Endothelial cell of umbilical vein (primary cell): ENCODE measurements around the gene SMURF2. TPM values are rescaled to one million over a fixed set of nuclear protein-coding genes. Genes with fewer than 3 reads are reported as not detected.

Experiments
- BruUV-seq: library from RNA; stranded (reverse); fragments of 400-500 nt; replicated peaks from 2 replicates; lab custom pipeline; 2021; lab: Mats Ljungman, UMichigan
- CTCF ChIA-PET: fragments of 300-600, 350-600 bp; sonication (Branson Sonifier 250); formaldehyde crosslinking; loops from one replicate; lab custom pipeline; 2021; ENCODE audit warnings: antibody characterized with exemption, inconsistent platforms; lab: Charles Lee
- POLR2A ChIA-PET: fragments of 300-600, 350-600 bp; sonication (Branson Sonifier 250); formaldehyde crosslinking; loops from one replicate; lab custom pipeline; 2021; ENCODE audit warnings: antibody characterized with exemption, inconsistent platforms; lab: Charles Lee
- DNase-seq: peaks from one replicate; pipeline ENCODE4 v3.0.0-alpha.2; 2011; ENCODE audit warnings: low read depth, low spot score
- FAIRE-seq: peaks from 2 replicates; lab custom pipeline; 2011; peaks lifted over from hg19 to GRCh38; lab: Jason Lieb, UNC
- H2AFZ ChIP-seq: 2 replicates; pipeline ENCODE4 v1.6.0; 2012; ENCODE audit warnings: low read depth, low read length, control low read depth, inconsistent platforms
- H3K27ac ChIP-seq: 2 replicates; pipeline ENCODE4 v1.5.1; 2011; ENCODE audit warnings: low read depth, mild to moderate bottlenecking, control low read depth, low read length, moderate library complexity; ENCODE audit not compliant: insufficient read depth
- H3K27me3 ChIP-seq, 2 experiments: 2 replicates each; pipeline versions ENCODE4 v1.6.0 to v1.6.1; 2011; ENCODE audit warnings: low read length in 2 of 2, mixed read lengths in 1 of 2; ENCODE audit not compliant: control insufficient read depth in 2 of 2, insufficient read depth in 2 of 2
- H3K36me3 ChIP-seq, 2 experiments: 2 replicates in 1 of 2; 3 replicates in 1 of 2; pipeline ENCODE4 v1.5.1; 2011; ENCODE audit warnings: low read length in 2 of 2, mild to moderate bottlenecking in 1 of 2, moderate library complexity in 1 of 2; ENCODE audit not compliant: control insufficient read depth in 2 of 2, insufficient read depth in 2 of 2; ENCODE audit errors: extremely low read depth in 1 of 2
- H3K4me1 ChIP-seq: 3 replicates; pipeline ENCODE4 v1.5.1; 2011; ENCODE audit warnings: mild to moderate bottlenecking, low read length; ENCODE audit not compliant: control insufficient read depth, insufficient read depth; ENCODE audit errors: extremely low read depth
- H3K4me2 ChIP-seq: 2 replicates; pipeline ENCODE4 v1.6.1; 2011; ENCODE audit warnings: low read length, control low read depth, mixed read lengths; ENCODE audit not compliant: insufficient read depth
- H3K4me3 ChIP-seq, 3 experiments: fragments of 200-600 bp in 1 of 3; sonication (generic), shearing (Covaris generic) in 1 of 3; replicated peaks in 1 of 3; 2 replicates each; pipeline ENCODE4 v1.5.1; 2011 to 2016; ENCODE audit warnings: control low read depth in 3 of 3, low read length in 3 of 3, mild to moderate bottlenecking in 2 of 3, inconsistent platforms in 1 of 3, low read depth in 1 of 3, moderate library complexity in 1 of 3; ENCODE audit not compliant: insufficient read depth in 1 of 3
- H3K79me2 ChIP-seq: 2 replicates; pipeline ENCODE4 v1.6.0; 2012; ENCODE audit warnings: low read length, inconsistent platforms; ENCODE audit not compliant: control insufficient read depth, insufficient read depth
- H3K9ac ChIP-seq: replicated peaks from 2 replicates; pipeline ENCODE3; 2011; ENCODE audit warnings: low read length, control low read depth; ENCODE audit not compliant: insufficient read depth; ENCODE audit errors: extremely low read depth
- H3K9me1 ChIP-seq: replicated peaks from 3 replicates; pipeline ENCODE4 v1.6.0; 2011; ENCODE audit warnings: mild to moderate bottlenecking, low read length; ENCODE audit not compliant: control insufficient read depth, insufficient read depth; ENCODE audit errors: extremely low read depth
- H3K9me3 ChIP-seq: replicated peaks from 2 replicates; pipeline ENCODE4 v1.5.1; 2012; ENCODE audit warnings: low read length, inconsistent platforms; ENCODE audit not compliant: control insufficient read depth, insufficient read depth
- H4K20me1 ChIP-seq: replicated peaks from 2 replicates; pipeline ENCODE3; 2011; ENCODE audit warnings: mild to moderate bottlenecking, low read length; ENCODE audit not compliant: control insufficient read depth, insufficient read depth; ENCODE audit errors: extremely low read depth
- CTCF ChIP-seq, 2 donors: IDR thresholded peaks; 1 replicate in 1 of 2; 2 replicates in 1 of 2; pipeline ENCODE4 v1.5.1; 2011; ENCODE audit warnings: low read length in 2 of 2, mild to moderate bottlenecking in 2 of 2, moderate library complexity in 2 of 2, control low read depth in 1 of 2, inconsistent platforms in 1 of 2, low read depth in 1 of 2; ENCODE audit not compliant: insufficient read depth in 1 of 2; ENCODE audit errors: extremely low read depth in 1 of 2
- EZH2 ChIP-seq: IDR thresholded peaks from 2 replicates; pipeline ENCODE4 v1.6.1; 2012; ENCODE audit warnings: borderline replicate concordance, low read depth, mild to moderate bottlenecking, moderate library complexity, low read length, inconsistent platforms; ENCODE audit not compliant: severe bottlenecking
- FOS ChIP-seq: IDR thresholded peaks from 2 replicates; pipeline ENCODE4 v1.6.1; 2011; ENCODE audit warnings: mild to moderate bottlenecking, low read length, moderate library complexity, borderline replicate concordance; ENCODE audit not compliant: insufficient read depth
- GATA2 ChIP-seq: IDR thresholded peaks from 2 replicates; pipeline ENCODE4 v1.7.0; 2011; ENCODE audit warnings: low read depth, mild to moderate bottlenecking, moderate library complexity, mixed read lengths, low read length; ENCODE audit not compliant: insufficient read length, insufficient read depth
- JUN ChIP-seq: IDR thresholded peaks from 2 replicates; pipeline ENCODE4 v1.6.1; 2011; ENCODE audit warnings: borderline replicate concordance, low read depth; ENCODE audit not compliant: insufficient read length, insufficient read depth
- MAX ChIP-seq: IDR thresholded peaks from 2 replicates; pipeline ENCODE4 v1.6.1; 2011; ENCODE audit not compliant: insufficient read depth, insufficient read length
- MYC ChIP-seq: IDR thresholded peaks from one replicate; pipeline ENCODE4 v1.6.1; 2011; ENCODE audit warnings: mild to moderate bottlenecking, low read depth, low read length
- POLR2A ChIP-seq: IDR thresholded peaks from 2 replicates; pipeline ENCODE4 v1.6.1; 2012; ENCODE audit warnings: low read depth, mild to moderate bottlenecking, control low read depth, low read length
- POLR2AphosphoS5 ChIP-seq: IDR thresholded peaks from 2 replicates; pipeline ENCODE4 v1.6.1; 2012; ENCODE audit warnings: low read depth, mild to moderate bottlenecking, control low read depth, low read length, moderate library complexity; ENCODE audit not compliant: insufficient read depth
- dilution Hi-C: fragments of 300-500 bp; cut with MboI; formaldehyde crosslinking; loops from one replicate; pipeline ENCODE4 v1.15.0; 2019; ENCODE audit warnings: low sequenced_read_pairs; ENCODE audit not compliant: extremely low pct_ligation_motif_present
- intact Hi-C: fragments of 100-400 bp; cut with micrococcal nuclease; formaldehyde crosslinking; loops from one replicate; pipeline ENCODE4 v1.10.0; 2022
- polyA plus RNA-seq, 4 experiments: library from polyadenylated mRNA; depleted of rRNA in 3 of 4; stranded (reverse) in 3 of 4; unstranded in 1 of 4; fragments of >200 nt; gene quantifications; 2 replicates each; pipeline versions ENCODE4 v1.2.1 to v1.2.3, GENCODE V29; 2011 to 2012; ENCODE audit warnings: missing spikeins in 1 of 4
- total RNA-seq: library from RNA; stranded (reverse); gene quantifications from 2 replicates; pipeline ENCODE4 v1.2.3, GENCODE V29; 2021

Gene SMURF2
- total and polyA plus RNA-seq, 2 donors (not counting 3 experiments of a cell fraction or from before 2014, with no cell fraction given): 32.9 to 105 TPM

- Histone ChIP-seq H3K4me1 (peaks cover 11% of the 10 kb centered on the region), H4K20me1 (peaks cover 2% of the 10 kb centered on the region), H3K79me2 (peaks cover 99% of the 10 kb centered on the region), H2AFZ (no peak overlapping the region), H3K9me1 (no peaks in the 10 kb centered on the region), H3K9ac (no peak overlapping the region), H3K4me3 (no peak overlapping the region), H3K36me3 (peaks cover 4 to 11% of the 10 kb centered on the region in 2 experiments), H3K27me3 (no peaks in the 10 kb centered on the region), H3K4me2 (no peak overlapping the region), H3K27ac (no peak overlapping the region), H3K9me3 (no peaks in the 10 kb centered on the region)
- intact Hi-C loops: no loop called here
- CTCF ChIA-PET: interaction anchor here (0.5 to 1.5 kb wide), 4 partner anchors 49 to 141 kb away, joined by 3 to 4 read pairs (median 4); no protein-coding TSS in a partner anchor
- BruUV-seq: no TSS peak
- no peak for DNase-seq
- POLR2A ChIA-PET: no interaction called here
- dilution Hi-C loops: no loop called here
- TF ChIP-seq EZH2: no peak
- no peak for TF ChIP-seq MAX
- no peak for TF ChIP-seq FOS
- TF ChIP-seq CTCF (IDR thresholded peaks at IDR 0.05; ENCODE audit: extremely low read depth in 1 of 2, insufficient read depth in 1 of 2, low read depth in 1 of 2, low read length in 2 of 2): no peak
- no peak for TF ChIP-seq JUN
- no peak for TF ChIP-seq MYC
- TF ChIP-seq POLR2AphosphoS5: no peak
- no peak for TF ChIP-seq POLR2A
- no peak for TF ChIP-seq GATA2
- FAIRE-seq: no peak
These were observed 62.3 kb downstream of the SMURF2 start for GRCh38 chr17:64599827-64600226.
